Measurements from ENCODE around the gene ADGRB3.
"Not testable (repeated sequence)": the region's sequence is repeated elsewhere in the genome, so short reads cannot be mapped to it uniquely, and the experiment has no call there.

ADGRB3 gene

GRCh38 chr6:68743099-68743498, 108.0 kb downstream of the ADGRB3 start:
- no peak for DNase-seq

DNA sequence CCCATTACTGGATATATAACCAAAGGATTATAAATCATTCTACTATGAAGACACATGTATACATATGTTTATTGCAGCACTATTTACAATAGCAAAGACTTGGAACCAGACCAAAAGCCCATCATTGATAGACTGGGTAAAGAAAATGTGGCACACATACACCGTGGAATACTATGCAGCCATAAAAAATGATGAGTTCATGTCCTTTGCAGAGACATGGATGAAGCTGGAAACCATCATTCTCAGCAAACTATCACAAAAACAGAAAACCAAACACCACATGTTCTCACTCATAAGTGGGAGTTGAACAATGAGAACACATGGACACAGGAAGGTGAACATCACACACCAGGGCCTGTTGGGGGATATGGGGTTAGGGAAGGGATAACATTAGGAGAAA, 109.3 kb downstream of the ADGRB3 start:
- DNase-seq = not testable (repeated sequence)

DNA sequence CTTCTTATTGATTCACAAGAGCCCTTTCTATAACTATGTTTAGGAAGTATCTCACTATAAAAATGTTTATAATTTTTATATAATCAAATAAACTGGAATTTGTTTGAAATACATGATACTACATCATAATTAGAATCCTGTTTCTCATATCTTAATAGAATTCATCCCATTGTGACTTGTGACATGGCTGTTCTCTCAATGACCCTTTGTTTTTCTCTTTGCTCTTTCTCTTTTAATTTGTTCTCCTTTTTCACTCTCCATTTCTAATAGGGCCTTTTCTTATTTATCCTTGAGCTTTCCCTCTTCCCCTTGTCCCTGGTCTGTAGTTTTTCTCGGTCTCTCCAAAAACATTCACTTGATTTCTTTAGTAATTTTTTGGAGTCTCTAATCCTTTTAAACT, 111.3 kb downstream of the ADGRB3 start:
- DNase-seq = peak in 1 of 2 donors; percentile 43

GRCh38 chr6:68747110-68747790, 112.2 kb downstream of the ADGRB3 start:
- no peak for DNase-seq

DNA sequence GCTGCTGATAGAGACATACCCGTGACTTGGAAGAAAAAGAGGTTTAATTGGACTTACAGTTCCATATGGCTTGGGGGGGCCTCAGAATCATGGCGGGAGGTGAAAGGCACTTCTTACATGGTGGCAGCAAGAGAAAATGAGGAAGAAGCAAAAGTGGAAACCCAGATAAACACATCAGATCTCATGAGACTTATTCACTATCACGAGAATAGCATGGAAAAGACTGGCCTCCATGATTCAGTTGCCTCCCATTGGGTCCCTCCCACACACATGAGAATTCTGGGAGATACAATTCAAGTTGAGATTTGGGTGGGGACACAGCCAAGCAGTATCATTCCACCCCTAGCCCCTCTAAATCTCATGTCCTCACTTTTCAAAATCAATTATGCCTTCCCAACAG, 112.8 kb downstream of the ADGRB3 start:
- not testable (repeated sequence) for DNase-seq

DNA sequence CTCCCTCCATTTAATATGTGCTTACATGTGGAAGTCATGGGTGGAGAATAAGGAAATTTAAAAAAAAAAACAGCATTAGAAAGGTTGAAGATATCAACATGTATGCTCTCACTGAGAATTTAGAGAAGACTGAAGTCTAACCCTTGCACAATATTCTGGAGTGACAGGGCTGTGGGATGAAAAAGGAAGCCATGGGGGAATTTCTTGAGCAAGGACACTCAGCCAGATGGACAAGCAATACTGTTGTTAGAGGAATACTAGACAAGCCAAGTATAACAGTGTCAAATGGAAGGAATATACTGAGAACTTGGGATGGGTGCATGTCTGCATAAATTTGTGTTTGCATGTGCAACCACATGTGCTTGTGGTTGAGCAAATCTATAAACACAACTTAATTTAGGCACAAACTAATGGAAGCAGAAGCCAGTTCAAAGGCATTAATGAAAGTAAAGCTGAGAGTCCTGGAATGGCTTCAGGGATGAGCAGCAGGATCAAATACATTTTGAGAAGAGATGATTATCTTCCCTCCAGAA, 119.7 kb downstream of the ADGRB3 start:
- no peak for DNase-seq

GRCh38 chr6:68756454-68757375, 121.6 kb downstream of the ADGRB3 start:
- peak in 1 of 2 donors; percentile 58 for DNase-seq

- DNase-seq = no peak
Measured at GRCh38 chr6:68757821-68758220, 122.7 kb downstream of the ADGRB3 start.

DNA sequence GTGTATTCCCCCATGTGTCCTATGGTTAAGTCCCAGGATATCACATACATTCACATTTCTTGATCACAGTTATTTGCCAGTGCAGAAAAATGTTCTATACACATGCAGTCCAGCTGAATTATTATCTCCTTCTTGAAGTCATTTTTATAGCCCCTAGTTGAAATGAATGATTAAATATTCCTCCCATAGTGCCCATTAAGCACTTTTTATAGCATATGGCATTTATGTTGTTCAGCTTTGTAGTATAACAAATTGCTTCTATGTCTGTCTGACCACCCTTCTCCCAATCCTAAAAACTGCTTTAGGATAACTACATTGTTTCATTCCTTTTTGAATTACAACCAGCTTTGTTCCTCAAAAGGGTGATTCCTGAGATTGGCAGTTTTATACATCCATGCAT, 123.5 kb downstream of the ADGRB3 start:
- no peak for DNase-seq

DNA sequence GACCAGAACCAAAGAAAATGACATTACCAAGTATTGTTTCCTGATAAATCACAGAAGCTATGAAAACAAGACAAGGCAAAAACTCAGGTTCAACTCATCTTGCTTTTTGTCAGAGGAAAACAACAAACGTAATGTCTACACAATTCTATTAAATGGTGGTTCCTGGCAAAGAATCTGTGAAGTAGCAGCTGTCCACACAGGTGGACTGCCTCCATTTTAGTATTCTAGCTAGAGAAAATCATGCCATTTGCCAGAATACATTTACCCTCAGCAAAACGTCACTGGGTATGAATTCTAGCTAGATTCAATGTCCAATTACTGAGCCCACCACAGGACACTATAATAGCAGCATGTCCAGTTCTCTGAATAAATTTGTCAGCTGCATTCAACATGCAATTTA, 125.4 kb downstream of the ADGRB3 start:
- no peak for DNase-seq

GRCh38 chr6:68760941-68761676, 126.0 kb downstream of the ADGRB3 start:
- peak; percentile 41 to 66 for DNase-seq

- DNase-seq = no peak
Measured at GRCh38 chr6:68761985-68762384, 126.9 kb downstream of the ADGRB3 start.

GRCh38 chr6:68771426-68771825, 136.3 kb downstream of the ADGRB3 start:
- DNase-seq = peak in 1 of 2 donors; percentile 76

GRCh38 chr6:68774843-68775242, 139.8 kb downstream of the ADGRB3 start:
- no peak for DNase-seq

DNA sequence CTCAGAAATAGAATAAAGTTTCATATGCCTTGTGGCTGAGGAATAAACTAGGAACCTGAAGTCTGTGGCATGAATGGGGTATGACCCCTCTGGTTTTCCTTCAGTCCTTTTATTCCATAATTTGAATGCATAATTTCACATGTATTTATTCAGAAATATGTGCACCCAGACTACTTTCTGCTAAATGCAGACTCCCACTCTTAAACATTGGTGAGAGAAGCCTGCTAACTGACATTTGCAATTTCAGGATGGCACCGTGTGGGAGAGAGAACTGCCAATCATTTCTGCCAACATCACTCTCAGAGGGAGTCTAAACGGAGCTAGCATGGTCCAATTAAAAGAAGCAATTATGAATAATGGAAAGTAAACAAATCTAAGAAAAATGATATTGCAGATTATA, 141.3 kb downstream of the ADGRB3 start:
- DNase-seq = peak in 1 of 2 donors; percentile 44

GRCh38 chr6:68777956-68778355, 142.9 kb downstream of the ADGRB3 start:
- DNase-seq = peak in 1 of 2 donors; percentile 79

- peak; percentile 67 to 94 for DNase-seq
Measured at GRCh38 chr6:68778356-68779020, 143.4 kb downstream of the ADGRB3 start.

GRCh38 chr6:68779366-68779765, 144.3 kb downstream of the ADGRB3 start:
- DNase-seq = no peak

DNA sequence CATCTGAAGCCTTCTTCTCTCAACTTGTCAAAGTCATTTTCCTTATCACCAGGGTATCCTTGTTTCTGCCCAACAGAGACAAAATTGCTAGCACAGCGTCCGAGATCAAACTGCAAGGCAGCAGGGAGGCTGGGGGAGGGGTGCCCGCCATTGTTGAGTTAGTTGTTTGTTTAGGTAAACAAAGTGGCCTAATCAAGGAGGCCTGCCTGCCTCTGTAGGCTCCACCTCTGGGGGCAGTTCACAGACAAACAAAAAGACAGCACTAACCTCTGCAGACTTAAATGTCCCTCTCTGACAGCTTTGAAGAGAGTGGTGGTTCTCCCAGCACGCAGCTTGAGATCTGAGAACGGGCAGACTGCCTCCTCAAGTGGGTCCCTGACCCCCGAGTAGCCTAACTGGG, 155.0 kb downstream of the ADGRB3 start:
- DNase-seq = not testable (repeated sequence)

DNA sequence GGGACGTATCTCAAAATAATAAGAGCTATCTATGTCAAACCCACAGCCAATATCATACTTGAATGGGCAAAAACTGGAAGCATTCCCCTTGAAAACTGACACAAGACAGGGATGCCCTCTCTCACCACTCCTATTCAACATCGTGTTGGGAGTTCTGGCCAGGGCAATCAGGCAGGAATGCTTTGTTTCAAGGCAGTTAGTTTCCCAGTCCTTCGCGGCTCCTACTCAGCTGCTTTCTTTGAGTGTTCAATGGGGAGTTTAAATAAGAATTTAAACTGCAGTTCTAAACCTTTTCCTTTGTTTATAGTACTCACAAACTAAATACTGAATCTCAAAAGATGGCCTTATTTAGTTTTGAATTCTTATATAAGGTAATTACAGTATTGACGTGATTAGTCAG, 179.9 kb downstream of the ADGRB3 start:
- DNase-seq = not testable (repeated sequence)

DNA sequence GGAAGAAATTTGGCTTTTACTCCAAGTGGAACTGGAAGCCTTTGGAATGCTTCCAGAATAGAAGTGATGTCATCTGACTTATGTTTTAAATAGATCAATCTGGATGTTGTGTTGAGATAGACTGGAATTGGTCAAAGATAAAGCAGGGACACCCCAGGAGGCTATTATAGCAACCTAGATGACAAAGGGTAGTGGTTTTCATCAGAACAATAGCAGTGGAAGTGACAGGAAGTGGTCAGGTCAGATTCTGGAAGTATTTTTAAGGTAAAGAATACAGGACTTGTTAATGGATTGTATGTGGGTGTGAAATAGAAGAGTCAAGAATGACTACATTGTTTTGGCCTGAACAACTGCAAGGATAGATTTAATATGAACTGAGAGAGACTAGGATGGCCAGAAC, 191.4 kb downstream of the ADGRB3 start:
- DNase-seq = no peak

GRCh38 chr6:68834551-68834950, 199.5 kb downstream of the ADGRB3 start:
- peak in 1 of 2 donors; percentile 51 for DNase-seq
